ENCODE measurements around the gene USP12.
"Not testable (repeated sequence)": the region's sequence is repeated elsewhere in the genome, so short reads cannot be mapped to it uniquely, and the experiment has no call there.

The USP12 gene

DNA sequence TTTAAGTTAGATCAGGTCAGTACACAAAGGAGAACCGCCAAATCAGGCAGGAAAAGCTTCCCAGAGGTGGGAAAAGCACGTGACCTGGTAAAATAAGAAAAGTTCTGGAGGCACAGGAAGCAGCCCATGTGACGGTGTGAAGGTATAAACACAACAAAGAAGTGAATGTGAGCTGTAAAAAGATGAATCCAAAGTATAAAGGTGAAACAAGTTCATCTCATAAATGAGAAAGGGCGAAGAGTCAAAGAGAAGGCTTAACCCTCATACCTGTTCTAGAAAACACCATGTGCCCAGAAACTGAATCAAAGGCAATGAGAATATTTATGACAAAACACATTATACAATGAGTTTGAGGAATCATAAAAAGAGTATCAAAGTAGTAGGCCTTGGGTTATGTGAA, 47.0 kb downstream of the USP12 start:
- no peak for DNase-seq (ENCODE audit: low read depth in 4 of 4, low spot score in 1 of 4)

DNA sequence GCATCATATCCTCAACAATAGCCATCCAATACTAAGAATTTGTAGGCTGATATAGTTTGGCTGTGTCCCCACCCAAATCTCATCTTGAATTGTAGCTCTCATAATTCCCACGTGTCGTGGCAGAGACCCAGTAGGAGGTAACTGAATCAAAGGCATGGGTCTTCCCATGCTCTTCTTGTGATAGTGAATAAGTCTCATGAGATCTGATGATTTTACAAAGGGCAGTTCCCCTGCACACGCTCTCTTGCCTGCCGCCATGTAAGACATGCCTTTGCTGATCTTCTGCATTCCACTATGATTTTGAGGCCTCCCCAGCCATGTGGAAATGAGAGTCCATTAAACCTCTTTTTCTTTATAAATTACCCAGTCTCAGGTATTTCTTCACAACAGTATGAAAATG, 48.2 kb downstream of the USP12 start:
- DNase-seq (ENCODE audit: low read depth in 4 of 4, low spot score in 1 of 4), result not testable (repeated sequence)

DNA sequence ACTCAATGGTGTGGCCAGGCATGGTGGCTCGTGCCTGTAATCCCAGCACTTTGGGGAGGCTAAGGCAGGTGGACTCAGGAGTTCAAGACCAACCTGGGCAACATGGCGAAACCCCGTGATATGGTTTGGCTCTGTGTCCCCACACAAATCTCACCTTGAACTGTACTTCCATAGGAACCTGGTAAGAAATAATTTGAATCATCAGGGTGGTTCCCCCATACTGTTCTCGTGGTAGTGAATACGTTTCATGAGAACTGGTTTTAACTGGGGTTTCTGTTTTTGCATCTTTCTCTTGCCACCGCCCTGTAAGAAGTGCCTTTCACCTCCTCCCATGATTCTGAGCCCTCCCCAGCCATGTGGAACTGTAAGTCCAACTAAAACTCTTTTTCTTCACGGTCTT, 49.6 kb downstream of the USP12 start:
- no peak for DNase-seq (ENCODE audit: low read depth in 4 of 4, low spot score in 1 of 4)

DNA sequence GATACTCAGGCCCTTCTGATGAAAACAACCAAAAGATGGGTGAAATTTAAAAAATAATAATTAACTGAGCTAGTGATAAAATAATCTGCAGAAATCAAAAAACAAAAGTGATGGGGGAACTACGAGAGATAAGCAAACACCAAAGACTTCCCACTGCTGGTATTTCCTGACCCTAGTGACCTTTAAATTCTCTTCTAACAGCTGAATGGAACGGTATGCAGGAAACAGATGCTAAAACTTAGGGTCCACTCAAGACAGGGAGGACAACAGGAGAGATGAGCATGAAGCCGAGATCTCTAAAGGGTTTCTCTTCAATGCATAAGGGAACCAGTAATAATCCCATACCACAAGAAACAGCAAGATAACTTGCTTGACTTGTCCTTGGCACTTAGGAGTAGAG, 50.8 kb downstream of the USP12 start:
- DNase-seq (ENCODE audit: low read depth in 4 of 4, low spot score in 1 of 4), result no peak

DNA sequence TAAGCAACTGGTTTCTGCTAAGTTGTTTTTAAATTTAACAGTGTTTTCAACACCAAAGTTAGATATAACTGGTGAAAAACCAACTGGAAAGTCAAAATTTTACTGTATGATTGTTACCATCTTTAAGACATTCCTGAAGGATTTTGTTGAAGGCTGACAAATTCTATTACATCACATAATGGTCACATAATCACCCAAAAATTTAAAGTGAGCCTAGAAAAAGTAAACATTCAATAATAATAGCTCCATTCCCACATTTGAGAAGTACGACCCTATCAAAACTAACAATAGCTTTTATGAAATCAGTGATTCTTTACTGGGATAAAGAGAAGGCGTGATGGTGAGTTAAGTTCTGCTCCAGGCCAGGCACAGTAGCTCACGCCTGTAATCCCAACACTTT, 51.6 kb downstream of the USP12 start:
- no peak for DNase-seq (ENCODE audit: low read depth in 4 of 4, low spot score in 1 of 4)

DNA sequence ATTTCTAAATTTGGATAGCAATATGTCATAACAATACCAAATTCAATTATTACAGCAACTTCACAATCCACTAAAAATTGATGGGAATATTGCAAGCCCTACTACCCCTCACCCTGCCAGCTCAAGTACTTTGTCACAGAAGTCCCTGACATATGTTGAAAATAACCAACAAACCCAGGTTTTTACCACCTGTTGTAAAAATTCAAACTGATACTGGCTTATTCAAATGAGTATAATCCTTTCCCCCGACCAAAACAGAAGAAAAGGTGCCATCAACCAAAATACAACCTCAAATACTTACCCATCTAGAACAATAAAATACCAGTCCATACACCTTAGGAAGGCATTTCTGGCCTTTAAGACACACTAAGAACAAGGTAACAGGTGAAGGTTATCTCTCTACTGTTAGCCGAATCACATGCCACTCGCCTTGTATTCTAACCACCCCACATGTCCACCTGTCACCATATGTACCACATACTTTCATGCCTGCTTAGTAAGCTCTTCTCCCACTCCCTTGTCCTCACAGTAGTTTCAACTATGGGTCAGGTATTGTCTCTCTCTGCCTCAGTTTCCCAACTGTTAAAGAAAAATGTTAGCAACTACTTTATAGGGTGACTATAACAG, 53.1 kb downstream of the USP12 start:
- no peak for DNase-seq (ENCODE audit: low read depth in 4 of 4, low spot score in 1 of 4)

DNA sequence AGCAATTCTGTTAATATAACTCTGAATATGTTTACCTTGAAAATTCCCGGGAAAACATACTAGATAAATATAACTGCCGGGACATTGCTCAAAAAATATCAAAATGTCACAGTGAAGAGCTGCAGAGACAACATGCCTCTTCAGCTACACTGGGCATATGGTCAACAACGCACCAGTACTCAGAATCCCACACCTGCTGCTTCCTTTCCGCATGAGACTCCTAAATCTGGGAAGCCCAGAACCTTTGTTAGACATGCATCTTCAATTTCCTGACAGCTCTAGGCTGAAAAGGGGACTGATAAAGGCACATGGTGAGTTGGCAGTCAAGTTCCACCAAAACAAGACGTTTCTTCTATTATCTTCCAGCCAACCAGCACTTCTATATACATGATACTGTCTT, 53.7 kb downstream of the USP12 start:
- no peak for DNase-seq (ENCODE audit: low read depth in 4 of 4, low spot score in 1 of 4)

DNA sequence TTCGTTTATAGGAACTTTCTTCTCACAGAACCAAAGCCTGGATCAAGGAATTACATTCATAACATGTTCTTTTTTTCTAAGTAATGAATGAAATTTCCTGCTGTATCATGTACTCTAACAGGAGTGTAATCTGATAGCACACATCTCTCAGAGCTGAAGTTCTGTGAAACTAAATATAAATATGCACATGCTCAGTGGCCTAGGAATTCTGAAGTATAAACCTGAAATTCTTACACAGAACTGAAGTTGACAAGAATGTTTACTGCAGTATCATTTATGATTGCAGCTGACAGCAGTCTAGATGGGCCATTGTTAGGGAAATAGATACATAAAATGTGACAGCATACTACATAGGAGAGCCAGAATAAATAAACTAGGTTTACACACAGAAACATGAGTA, 54.5 kb downstream of the USP12 start:
- no peak for DNase-seq (ENCODE audit: low read depth in 4 of 4, low spot score in 1 of 4)

DNA sequence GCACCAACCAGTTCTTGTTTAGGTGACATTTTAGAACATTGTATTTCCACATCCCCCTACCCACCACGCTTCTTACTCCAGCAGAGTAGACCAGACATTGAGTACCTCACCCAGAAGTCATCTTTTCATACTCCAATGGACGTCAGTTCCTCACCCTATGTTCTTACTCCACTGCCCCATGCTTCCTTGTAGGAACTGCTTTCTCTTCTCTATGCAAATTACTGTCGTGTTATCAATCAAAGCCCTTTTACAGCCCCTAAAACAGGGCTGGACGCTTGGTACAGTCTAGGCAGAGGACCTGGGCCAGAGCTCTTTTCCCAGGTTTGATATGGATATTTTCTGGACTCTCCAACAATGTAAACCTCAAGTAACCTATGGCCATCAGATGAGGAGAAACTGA, 58.2 kb downstream of the USP12 start:
- no peak for DNase-seq (ENCODE audit: low read depth in 4 of 4, low spot score in 1 of 4)

DNA sequence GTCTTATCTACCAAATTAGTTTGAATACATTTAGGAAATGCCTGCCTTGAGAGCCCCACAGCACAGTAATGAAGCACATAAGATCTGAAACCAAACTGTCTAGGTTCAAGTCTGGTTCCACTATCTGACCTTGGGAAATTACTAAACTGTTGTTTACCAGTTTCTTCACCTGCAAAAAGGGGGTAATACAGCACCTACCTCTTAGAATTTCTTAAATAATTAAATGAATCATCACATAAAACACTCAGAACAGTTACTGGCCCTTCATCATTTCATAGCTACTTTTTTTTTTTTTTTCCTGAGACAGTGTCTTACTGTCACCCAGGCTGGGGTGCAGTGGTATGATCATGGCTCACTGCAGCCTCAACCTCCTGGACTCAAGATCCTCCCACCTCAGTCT, 59.6 kb downstream of the USP12 start:
- no peak for DNase-seq (ENCODE audit: low read depth in 4 of 4, low spot score in 1 of 4)

DNA sequence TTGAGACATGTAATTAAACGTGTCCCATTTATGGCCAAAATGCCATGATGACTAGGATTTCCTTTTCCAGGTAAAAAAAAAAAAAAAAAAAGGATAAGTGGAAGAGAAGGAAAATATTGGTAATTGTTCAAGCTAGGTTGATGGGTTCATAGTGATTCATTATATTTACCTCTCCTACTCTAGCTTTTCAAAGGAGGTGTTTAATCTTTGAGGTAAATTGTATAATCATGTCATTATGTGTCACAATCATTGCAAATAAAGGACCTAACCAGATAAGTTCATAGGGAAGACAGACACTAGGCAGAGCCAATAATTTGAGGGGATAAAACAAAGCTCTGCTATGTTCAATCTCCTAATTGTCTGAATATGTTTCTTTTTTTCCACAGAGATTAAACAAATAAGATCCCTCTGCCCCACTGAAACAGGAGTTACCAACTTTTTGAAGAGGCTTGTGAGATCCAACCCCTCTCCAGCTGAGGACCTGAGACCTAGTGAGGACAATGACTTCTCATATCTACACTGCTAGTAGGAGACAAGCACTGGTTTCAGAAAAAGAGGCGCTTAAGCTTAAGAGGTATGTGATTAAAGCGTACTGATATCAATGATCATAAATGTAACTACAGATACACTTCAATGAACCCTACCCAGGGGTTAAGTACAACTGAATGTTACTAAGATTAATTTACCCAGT, 61.4 kb downstream of the USP12 start:
- DNase-seq (ENCODE audit: low read depth in 4 of 4, low spot score in 1 of 4), result no peak

DNA sequence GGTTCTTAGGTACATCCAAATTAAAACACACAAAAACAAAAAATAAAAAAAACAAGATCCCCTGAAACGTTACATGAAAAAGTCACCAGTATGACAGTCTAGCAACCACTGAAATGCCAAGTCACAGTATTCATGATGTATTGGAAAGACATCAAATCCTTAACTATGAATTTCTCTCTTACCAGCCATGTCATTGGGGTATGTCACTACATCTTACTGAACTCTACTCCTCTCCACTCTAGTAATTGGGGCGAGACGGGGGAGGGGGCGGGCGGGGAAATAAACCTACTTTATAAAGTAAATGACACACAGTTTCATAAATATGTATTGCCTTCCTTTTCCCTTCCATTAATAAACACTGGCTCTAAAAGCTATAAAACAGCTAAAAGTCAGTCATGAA, 65.5 kb downstream of the USP12 start:
- DNase-seq (ENCODE audit: low read depth in 4 of 4, low spot score in 1 of 4), result no peak

DNA sequence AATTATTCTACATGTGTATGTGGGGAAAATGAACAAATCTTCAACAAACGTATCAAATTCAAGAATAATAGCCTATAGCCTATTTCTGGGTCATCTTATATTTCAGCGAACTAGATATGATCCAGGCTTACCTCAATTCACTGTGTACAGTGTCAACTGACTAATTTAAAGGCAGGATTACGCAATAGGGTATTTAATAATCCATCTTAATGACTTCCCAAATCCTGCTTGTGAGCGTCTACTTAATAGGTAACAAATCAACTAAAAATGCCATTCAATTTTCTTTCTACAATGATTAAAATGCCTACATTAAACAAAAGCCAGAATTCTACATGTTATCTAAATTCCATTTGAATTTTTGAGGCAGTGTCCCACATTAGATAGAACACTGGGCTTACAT, 67.0 kb downstream of the USP12 start:
- DNase-seq (ENCODE audit: low read depth in 4 of 4, low spot score in 1 of 4), result no peak

DNA sequence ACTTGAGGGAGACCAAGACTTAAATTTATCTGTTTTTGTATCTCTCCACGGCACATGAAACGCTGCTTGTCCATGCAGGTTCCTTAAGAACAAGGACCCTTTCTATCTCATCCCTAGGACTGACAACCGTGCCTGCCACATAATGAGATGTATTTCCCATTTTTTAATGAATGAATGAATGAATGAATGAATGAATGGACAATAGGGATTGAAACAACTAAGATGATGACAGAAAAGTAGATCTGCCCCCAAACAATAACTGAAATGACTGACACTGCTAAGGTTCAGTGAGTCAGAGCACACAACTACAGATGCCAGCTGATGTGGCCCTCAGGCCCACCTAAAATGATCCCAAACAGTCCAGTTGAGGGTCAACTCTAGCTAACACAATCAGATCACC, 69.8 kb downstream of the USP12 start:
- no peak for DNase-seq (ENCODE audit: low read depth in 4 of 4, low spot score in 1 of 4)

DNA sequence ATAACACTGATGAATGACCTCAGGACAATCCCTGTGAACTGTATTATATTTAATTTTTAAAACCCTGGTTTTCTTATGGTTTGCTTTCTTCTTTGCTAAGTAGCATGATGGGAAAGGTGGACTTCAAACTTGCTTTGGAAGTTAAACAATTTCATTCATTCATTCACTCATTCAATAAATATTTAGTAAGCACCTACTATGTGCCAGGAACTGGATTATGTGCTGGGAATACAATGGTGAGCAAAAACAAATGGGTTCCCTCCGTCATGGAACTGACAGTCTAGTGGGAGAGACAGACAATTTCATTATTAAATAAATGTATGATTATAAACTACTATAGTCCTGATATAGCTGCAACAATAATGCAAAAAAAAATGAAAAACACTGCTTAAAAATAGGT, 70.3 kb downstream of the USP12 start:
- no peak for DNase-seq (ENCODE audit: low read depth in 4 of 4, low spot score in 1 of 4)

DNA sequence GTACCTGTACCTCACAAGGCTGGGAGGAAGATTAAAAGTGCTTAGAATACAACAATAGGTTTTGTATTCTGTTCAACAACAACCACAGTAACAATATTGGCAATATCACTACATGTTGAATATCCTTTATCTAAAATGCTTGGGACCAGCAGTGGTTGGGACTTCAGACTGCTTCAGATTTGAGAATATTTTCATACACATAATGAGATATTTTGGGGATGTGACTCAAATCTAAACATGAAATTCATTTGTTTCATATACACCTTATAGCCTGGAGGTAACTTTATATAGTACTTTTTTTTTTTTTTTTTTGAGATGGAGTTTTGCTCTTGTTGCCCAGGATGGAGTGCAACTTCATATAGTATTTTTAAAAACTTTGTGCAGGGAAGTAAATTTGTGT, 73.9 kb downstream of the USP12 start:
- no peak for DNase-seq (ENCODE audit: low read depth in 4 of 4, low spot score in 1 of 4)

DNA sequence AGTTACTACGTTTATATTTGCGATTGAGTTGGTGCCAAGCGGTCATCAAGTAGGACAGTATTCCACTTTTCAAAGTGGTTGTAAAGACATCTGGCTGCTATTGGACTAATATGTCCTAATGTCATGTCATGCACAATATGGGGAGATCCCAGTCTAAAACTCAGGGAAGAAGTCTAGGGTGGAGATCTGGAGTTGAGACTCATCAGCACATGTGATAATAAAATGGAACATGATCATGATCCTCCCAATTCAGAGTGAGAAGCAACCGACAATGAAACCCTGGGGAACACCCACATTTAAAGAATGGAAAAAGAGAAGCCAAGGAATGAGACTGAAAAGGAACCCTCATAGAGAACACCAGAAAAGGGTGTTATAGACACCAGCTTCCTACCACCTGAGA, 80.2 kb downstream of the USP12 start:
- no peak for DNase-seq (ENCODE audit: low read depth in 4 of 4, low spot score in 1 of 4)

DNA sequence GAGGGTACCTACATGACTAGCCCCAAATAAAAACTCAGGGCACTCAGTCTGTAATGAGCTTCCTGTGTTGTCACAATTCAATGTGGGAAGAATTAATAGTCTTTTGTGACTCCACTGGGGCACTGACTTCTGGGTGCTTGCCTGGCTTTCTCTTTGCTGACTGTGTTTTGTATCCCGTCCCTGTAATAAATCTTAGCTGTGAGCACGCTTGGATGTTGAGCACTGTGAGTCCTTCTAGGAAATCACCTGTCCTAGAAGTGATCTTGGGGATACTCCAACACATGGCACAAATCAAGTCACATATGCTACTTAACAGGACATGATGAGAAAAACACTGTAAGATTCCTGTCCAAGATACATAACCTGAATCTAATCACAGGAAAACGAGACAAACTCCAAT, 83.0 kb downstream of the USP12 start:
- no peak for DNase-seq (ENCODE audit: low read depth in 4 of 4, low spot score in 1 of 4)

DNA sequence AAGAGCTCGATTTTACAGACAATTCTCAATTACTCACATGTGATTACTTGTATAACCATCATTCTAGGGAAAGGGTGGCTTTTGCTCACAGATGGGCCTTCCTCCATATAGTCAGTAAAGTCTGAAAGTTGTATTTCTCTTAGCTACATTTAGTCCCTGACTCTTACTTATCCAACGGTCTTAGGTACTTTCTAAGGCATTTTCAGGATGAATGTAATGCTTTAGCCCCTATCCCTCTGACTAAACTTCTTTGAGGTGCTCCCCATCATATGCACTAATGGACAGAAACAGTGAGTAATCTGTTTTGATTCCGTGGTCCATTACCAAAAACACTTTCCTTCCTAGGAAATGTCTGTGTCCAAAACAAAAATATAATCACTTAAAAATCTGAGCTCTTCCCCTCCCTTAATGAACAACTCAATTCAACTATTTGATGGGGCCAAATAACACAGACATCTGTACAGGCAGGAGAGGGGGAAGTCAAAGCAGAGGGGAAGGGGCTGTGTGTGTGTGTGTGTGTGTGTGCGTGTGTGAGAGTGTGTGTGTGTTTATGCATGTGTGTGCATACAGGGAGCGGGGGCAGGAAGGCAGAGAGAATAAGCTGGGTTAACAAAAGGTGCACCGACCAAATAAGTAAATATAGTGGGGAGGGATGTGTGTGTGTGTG, 84.9 kb downstream of the USP12 start:
- DNase-seq (ENCODE audit: low read depth in 4 of 4, low spot score in 1 of 4), result no peak

DNA sequence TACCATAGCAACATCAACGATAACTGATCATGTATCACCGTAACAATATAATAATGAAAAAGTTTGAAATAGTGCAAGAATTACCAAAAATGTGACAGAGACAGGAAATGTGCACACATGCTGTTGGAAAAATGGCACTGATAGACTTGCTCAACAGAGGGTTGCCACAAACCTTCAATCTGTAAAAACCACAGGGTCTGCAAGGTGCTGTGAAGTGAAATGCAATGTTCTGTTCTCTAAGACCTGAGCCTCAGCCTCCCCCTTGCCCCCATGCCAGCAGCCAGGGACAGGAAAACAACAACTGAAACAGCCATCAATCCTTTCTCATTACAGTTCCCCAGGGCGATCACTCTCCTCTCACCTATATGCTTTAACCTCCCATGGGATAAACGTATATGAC, 88.4 kb downstream of the USP12 start:
- no peak for DNase-seq (ENCODE audit: low read depth in 4 of 4, low spot score in 1 of 4)

DNA sequence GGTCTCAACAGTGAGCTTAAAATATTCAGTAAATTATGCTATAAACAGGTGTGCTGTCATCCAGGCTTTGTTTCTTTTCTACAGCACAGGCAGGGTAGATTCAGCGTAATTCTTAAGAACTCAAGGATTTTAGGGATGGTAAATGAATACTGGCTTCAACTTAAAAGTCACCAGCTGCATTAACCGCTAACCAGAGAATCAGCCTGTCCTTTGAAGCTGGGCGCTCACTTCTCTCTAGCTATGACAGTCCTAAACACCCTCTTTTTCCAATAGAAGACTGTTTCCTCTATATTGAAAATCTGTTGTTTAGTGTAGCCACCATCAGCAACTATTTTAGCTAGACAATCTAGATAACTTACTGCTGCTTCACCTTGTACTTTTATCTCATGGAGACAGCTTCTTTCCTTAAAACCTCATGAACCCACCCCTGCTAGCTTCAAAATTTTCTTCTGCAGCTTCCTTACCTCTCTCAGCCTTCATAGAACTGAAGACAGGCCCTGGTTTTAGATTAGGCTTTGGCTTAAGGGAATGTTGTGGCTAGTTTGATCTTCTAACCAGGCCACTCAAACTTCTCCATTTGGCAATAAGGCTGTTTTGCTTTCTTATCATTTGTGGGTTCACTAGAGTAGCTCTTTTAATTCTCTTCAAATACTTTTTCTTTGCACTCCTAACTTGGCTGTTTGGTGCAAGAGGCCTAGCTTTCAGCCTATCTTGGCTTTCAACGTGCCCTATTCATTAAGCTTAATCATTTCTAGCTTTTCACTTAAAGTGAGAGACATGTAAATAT, 89.5 kb downstream of the USP12 start:
- no peak for DNase-seq (ENCODE audit: low read depth in 4 of 4, low spot score in 1 of 4)

Data from stimulated activated CD4-positive, alpha-beta T cell treated with anti-CD3 and anti-CD28 coated beads, Interleukin-1b, Interleukin-23, amount 100 ng/mL, for 24 hours (primary cell).